ENCODE results near the gene CMTM5.

CMTM5 gene

GRCh38 chr14:23353433-23353780 lies 23.4 kb upstream of the CMTM5 start:
- DNase-seq (ENCODE audit: low spot score), result no peak
- TF ChIP-seq CTCF (IDR thresholded peaks at IDR 0.05; ENCODE audit: extremely low read depth, missing control alignments), result no peak

- no peak for TF ChIP-seq CTCF (IDR thresholded peaks at IDR 0.05; ENCODE audit: extremely low read depth, missing control alignments)
- DNase-seq (ENCODE audit: low spot score), result no peak
Measured at GRCh38 chr14:23354990-23355389, 21.9 kb upstream of the CMTM5 start.

GRCh38 chr14:23355871-23356435 lies 20.9 kb upstream of the CMTM5 start:
- DNase-seq (ENCODE audit: low spot score), result no peak
- TF ChIP-seq CTCF (IDR thresholded peaks at IDR 0.05; ENCODE audit: extremely low read depth, missing control alignments), result no peak

GRCh38 chr14:23356662-23357061 lies 20.2 kb upstream of the CMTM5 start:
- TF ChIP-seq CTCF (IDR thresholded peaks at IDR 0.05; ENCODE audit: extremely low read depth, missing control alignments), result no peak
- DNase-seq (ENCODE audit: low spot score), result no peak

GRCh38 chr14:23357261-23357660 lies 19.6 kb upstream of the CMTM5 start:
- no peak for TF ChIP-seq CTCF (IDR thresholded peaks at IDR 0.05; ENCODE audit: extremely low read depth, missing control alignments)

GRCh38 chr14:23358042-23358441 lies 18.8 kb upstream of the CMTM5 start:
- no peak for TF ChIP-seq CTCF (IDR thresholded peaks at IDR 0.05; ENCODE audit: extremely low read depth, missing control alignments)

More at GRCh38 chr14:23357261-23357660, 19.6 kb upstream of the CMTM5 start:
- no peak for DNase-seq (ENCODE audit: low spot score)

GRCh38 chr14:23358553-23359166 lies 18.2 kb upstream of the CMTM5 start:
- no peak for TF ChIP-seq CTCF (IDR thresholded peaks at IDR 0.05; ENCODE audit: extremely low read depth, missing control alignments)
- no peak for DNase-seq (ENCODE audit: low spot score)

More at GRCh38 chr14:23358042-23358441, 18.8 kb upstream of the CMTM5 start:
- no peak for DNase-seq (ENCODE audit: low spot score)

Data from GM20000 (cell line).